ENCODE results near the gene KPTN. TPM values are rescaled to one million over a fixed set of nuclear protein-coding genes. Genes with fewer than 3 reads are reported as not detected.

The KPTN gene
- polyA plus RNA-seq, 1 donor (not counting 4 experiments of a cell fraction or from before 2014, with no cell fraction given): 7.3 TPM

GRCh38 chr19:47445527-47445926 lies 38.5 kb downstream of the KPTN start:
- Histone ChIP-seq H3K4me2 (ENCODE audit: control insufficient read depth, extremely low read depth, insufficient read depth, low read depth, low read length) (peak overlapping the region; percentile 37), H4K20me1 (ENCODE audit: control insufficient read depth, extremely low read depth, insufficient read depth, low read length) (peaks cover 2% of the 10 kb centered on the region), H3K79me2 (ENCODE audit: control insufficient read depth, insufficient read depth, low read length) (no peaks in the 10 kb centered on the region), H3K36me3 (ENCODE audit: control insufficient read depth in 2 of 2, extremely low read depth in 1 of 2, insufficient read depth in 2 of 2, low read length in 2 of 2) (no peaks in the 10 kb centered on the region), H2AFZ (ENCODE audit: control insufficient read depth, low read length) (no peak overlapping the region), H3K4me1 (ENCODE audit: control insufficient read depth, extremely low read depth, insufficient read depth, low read length) (peaks cover 3% of the 10 kb centered on the region), H3K27ac (ENCODE audit: control insufficient read depth, insufficient read depth, low read length) (no peak overlapping the region), H3K27me3 (ENCODE audit: control insufficient read depth, extremely low read depth, insufficient read depth, low read length) (peaks cover 67% of the 10 kb centered on the region), H3K9me3 (ENCODE audit: control insufficient read depth, low read depth, low read length) (no peaks in the 10 kb centered on the region), H3K9ac (ENCODE audit: control insufficient read depth, extremely low read depth, insufficient read depth, low read length) (no peak overlapping the region), H3K9me1 (ENCODE audit: control insufficient read depth, extremely low read depth, insufficient read depth, low read length) (no peaks in the 10 kb centered on the region), H3K4me3 (ENCODE audit: control insufficient read depth in 2 of 3, extremely low read depth in 1 of 3, insufficient read depth in 2 of 3, low read depth in 1 of 3, low read length in 3 of 3) (no peak overlapping the region)
- dilution Hi-C loops (cut with MboI; ENCODE audit: extremely low pct_ligation_motif_present, low sequenced_read_pairs): no loop called here
- TF ChIP-seq EZH2 (IDR thresholded peaks at IDR 0.05; ENCODE audit: low read length): no peak
- TF ChIP-seq, protein P1, sequence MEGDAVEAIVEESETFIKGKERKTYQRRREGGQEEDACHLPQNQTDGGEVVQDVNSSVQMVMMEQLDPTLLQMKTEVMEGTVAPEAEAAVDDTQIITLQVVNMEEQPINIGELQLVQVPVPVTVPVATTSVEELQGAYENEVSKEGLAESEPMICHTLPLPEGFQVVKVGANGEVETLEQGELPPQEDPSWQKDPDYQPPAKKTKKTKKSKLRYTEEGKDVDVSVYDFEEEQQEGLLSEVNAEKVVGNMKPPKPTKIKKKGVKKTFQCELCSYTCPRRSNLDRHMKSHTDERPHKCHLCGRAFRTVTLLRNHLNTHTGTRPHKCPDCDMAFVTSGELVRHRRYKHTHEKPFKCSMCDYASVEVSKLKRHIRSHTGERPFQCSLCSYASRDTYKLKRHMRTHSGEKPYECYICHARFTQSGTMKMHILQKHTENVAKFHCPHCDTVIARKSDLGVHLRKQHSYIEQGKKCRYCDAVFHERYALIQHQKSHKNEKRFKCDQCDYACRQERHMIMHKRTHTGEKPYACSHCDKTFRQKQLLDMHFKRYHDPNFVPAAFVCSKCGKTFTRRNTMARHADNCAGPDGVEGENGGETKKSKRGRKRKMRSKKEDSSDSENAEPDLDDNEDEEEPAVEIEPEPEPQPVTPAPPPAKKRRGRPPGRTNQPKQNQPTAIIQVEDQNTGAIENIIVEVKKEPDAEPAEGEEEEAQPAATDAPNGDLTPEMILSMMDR (optimal IDR thresholded peaks at IDR 0.05 in 1 of 3, IDR thresholded peaks at IDR 0.05 in 1 of 3, conservative IDR thresholded peaks at IDR 0.05 in 1 of 3; ENCODE audit: extremely low read depth in 1 of 3, insufficient read depth in 2 of 3, low read length in 3 of 3): no peak
- FAIRE-seq (no peak), DNase-seq (ENCODE audit: low read depth, low spot score) (no peak)

DNA sequence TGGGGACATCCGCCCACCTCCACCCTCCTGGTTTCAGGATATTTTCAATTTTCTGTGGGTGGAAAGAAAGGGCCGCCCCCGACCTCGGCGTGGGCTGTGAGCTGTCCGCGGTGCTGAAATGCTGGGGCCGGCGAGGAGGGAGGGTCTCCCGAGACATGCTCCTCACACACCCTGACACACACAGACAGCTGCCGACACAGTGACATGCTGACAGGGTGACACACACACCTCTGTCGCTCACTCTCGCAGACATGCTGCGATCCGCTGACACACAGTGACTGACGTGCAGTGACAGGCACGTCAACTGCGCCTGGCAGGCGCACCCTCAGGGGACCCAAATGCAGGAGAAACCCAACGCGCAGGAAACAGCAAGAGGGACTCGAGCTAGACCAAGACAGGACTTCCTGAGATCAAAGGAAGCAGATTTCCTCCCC lies 39.6 kb downstream of the KPTN start:
- TF ChIP-seq, protein P1 (optimal IDR thresholded peaks at IDR 0.05 in 1 of 3, IDR thresholded peaks at IDR 0.05 in 1 of 3, conservative IDR thresholded peaks at IDR 0.05 in 1 of 3; ENCODE audit: extremely low read depth in 1 of 3, insufficient read depth in 2 of 3, low read length in 3 of 3): no peak
- TF ChIP-seq EZH2 (IDR thresholded peaks at IDR 0.05; ENCODE audit: low read length): no peak
- H3K4me2 ChIP-seq (ENCODE audit: control insufficient read depth, extremely low read depth, insufficient read depth, low read depth, low read length): no peak overlapping the region
- DNase-seq (ENCODE audit: low read depth, low spot score): no peak
- H3K79me2 ChIP-seq (ENCODE audit: control insufficient read depth, insufficient read depth, low read length): no peaks in the 10 kb centered on the region
- no peak overlapping the region for H3K27ac ChIP-seq (ENCODE audit: control insufficient read depth, insufficient read depth, low read length)
- H3K27me3 ChIP-seq (ENCODE audit: control insufficient read depth, extremely low read depth, insufficient read depth, low read length): peaks cover 58% of the 10 kb centered on the region
- H3K9me3 ChIP-seq (ENCODE audit: control insufficient read depth, low read depth, low read length): no peaks in the 10 kb centered on the region
- no peak overlapping the region for H2AFZ ChIP-seq (ENCODE audit: control insufficient read depth, low read length)
- H3K9ac ChIP-seq (ENCODE audit: control insufficient read depth, extremely low read depth, insufficient read depth, low read length): no peak overlapping the region
- no peak for FAIRE-seq
- H4K20me1 ChIP-seq (ENCODE audit: control insufficient read depth, extremely low read depth, insufficient read depth, low read length): peaks cover 2% of the 10 kb centered on the region
- H3K9me1 ChIP-seq (ENCODE audit: control insufficient read depth, extremely low read depth, insufficient read depth, low read length): no peaks in the 10 kb centered on the region
- H3K4me1 ChIP-seq (ENCODE audit: control insufficient read depth, extremely low read depth, insufficient read depth, low read length): peaks cover 3% of the 10 kb centered on the region
- no peak overlapping the region for H3K4me3 ChIP-seq (ENCODE audit: control insufficient read depth in 2 of 3, extremely low read depth in 1 of 3, insufficient read depth in 2 of 3, low read depth in 1 of 3, low read length in 3 of 3)
- no peaks in the 10 kb centered on the region for H3K36me3 ChIP-seq (ENCODE audit: control insufficient read depth in 2 of 2, extremely low read depth in 1 of 2, insufficient read depth in 2 of 2, low read length in 2 of 2)
- dilution Hi-C loops (cut with MboI; ENCODE audit: extremely low pct_ligation_motif_present, low sequenced_read_pairs): no loop called here
